ENCODE results near the gene DNAJC12. TPM values are rescaled to one million over a fixed set of nuclear protein-coding genes. Genes with fewer than 3 reads are reported as not detected.
"Not testable (repeated sequence)": the region's sequence is repeated elsewhere in the genome, so short reads cannot be mapped to it uniquely, and the experiment has no call there.

DNAJC12 gene
- total RNA-seq, 1 donor from 2014 or later: 4.5 TPM

DNA sequence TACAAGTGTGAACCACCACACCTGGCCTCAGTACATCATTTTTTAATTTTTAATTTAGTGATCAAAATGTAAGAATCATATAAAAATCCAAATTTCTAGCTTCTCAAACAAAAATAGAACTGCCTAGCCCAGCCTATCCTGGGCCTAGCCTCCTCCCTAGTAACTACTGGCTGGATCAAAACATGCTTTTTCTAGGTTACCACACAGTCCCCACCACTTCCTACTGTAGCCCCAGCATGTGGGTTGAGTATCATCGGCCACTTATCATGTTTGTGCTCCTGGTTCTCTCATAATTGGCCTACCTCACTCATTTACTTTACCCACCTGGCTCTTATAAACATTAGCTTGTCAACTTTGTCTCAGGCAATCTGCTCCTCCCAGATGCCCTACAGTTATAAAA, 52.9 kb downstream of the DNAJC12 start:
- Mint-ChIP-seq H3K4me3 (ENCODE audit: unreplicated experiment) (no peak overlapping the region), H3K27me3 (ENCODE audit: low read depth) (no peaks in the 10 kb centered on the region), H3K9me3 (ENCODE audit: low read depth) (no peaks in the 10 kb centered on the region), H3K36me3 (ENCODE audit: low read depth) (no peaks in the 10 kb centered on the region), H3K27ac (ENCODE audit: unreplicated experiment) (no peak overlapping the region), H3K4me1 (ENCODE audit: low read depth) (peaks cover 6% of the 10 kb centered on the region)
- TF ChIP-seq, protein P1, sequence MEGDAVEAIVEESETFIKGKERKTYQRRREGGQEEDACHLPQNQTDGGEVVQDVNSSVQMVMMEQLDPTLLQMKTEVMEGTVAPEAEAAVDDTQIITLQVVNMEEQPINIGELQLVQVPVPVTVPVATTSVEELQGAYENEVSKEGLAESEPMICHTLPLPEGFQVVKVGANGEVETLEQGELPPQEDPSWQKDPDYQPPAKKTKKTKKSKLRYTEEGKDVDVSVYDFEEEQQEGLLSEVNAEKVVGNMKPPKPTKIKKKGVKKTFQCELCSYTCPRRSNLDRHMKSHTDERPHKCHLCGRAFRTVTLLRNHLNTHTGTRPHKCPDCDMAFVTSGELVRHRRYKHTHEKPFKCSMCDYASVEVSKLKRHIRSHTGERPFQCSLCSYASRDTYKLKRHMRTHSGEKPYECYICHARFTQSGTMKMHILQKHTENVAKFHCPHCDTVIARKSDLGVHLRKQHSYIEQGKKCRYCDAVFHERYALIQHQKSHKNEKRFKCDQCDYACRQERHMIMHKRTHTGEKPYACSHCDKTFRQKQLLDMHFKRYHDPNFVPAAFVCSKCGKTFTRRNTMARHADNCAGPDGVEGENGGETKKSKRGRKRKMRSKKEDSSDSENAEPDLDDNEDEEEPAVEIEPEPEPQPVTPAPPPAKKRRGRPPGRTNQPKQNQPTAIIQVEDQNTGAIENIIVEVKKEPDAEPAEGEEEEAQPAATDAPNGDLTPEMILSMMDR (IDR thresholded peaks at IDR 0.05): no peak
- DNase-seq (ENCODE audit: low spot score): no peak

DNA sequence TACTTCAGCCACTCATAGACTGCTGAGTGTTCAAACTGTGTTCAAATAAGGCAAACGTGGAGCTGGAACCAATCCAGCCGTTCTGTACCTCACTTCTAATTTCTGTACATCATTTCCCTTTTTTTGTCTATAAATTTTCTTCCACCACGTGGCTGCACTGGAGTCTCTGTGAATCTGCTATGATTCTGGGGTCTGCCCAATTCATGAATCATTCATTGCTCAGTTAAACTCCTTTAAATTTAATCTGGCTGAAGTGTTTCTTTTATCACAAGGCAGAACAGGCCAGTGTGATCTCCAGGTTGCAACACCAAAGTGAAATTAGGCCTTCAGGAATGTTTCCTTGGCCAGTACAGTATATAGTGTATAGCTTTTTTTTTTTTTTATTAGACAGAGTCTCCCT, 53.5 kb downstream of the DNAJC12 start:
- H3K4me3 Mint-ChIP-seq (ENCODE audit: unreplicated experiment): no peak overlapping the region
- DNase-seq (ENCODE audit: low spot score): no peak
- no peaks in the 10 kb centered on the region for H3K9me3 Mint-ChIP-seq (ENCODE audit: low read depth)
- TF ChIP-seq, protein P1 (IDR thresholded peaks at IDR 0.05): no peak
- H3K4me1 Mint-ChIP-seq (ENCODE audit: low read depth): peaks cover 9% of the 10 kb centered on the region
- H3K27me3 Mint-ChIP-seq (ENCODE audit: low read depth): no peaks in the 10 kb centered on the region
- no peaks in the 10 kb centered on the region for H3K36me3 Mint-ChIP-seq (ENCODE audit: low read depth)
- no peak overlapping the region for H3K27ac Mint-ChIP-seq (ENCODE audit: unreplicated experiment)

DNA sequence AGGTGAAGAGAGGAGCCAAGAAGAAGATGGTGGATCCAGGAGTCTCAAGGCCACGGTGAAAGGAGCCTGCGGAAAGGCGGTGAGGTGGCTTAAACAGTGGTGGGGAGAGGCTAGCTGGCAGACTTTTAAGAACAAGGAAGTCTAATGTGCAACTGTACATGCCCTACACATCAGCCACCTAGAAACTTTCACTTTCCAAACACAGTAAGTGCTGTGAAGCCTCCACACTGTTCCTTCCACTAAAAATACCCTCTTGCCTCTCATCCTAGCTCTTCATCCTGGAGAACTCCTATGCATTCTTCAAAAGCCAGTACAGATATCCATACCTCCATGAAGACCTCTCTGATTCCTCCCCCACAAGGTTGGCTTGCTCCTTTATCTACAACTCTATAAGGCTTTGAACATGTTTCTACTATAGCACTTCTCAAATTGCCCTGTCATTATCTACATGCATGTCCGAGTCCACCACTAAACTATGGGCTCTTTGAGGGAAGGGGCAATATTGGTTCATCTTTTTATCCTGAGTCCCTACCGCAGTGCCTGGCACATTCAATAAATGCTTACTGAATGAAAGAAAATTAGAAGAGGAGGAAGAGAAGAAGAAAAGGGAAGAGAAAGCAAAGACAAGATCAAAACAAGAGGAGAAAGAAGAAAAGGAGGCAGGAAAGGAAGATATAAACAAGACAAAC, 54.2 kb downstream of the DNAJC12 start:
- Mint-ChIP-seq H3K4me1 (ENCODE audit: low read depth) (peaks cover 9% of the 10 kb centered on the region), H3K9me3 (ENCODE audit: low read depth) (no peaks in the 10 kb centered on the region), H3K27ac (ENCODE audit: unreplicated experiment) (no peak overlapping the region), H3K4me3 (ENCODE audit: unreplicated experiment) (no peak overlapping the region), H3K36me3 (ENCODE audit: low read depth) (no peaks in the 10 kb centered on the region), H3K27me3 (ENCODE audit: low read depth) (no peaks in the 10 kb centered on the region)
- TF ChIP-seq, protein P1 (IDR thresholded peaks at IDR 0.05): no peak
- no peak for DNase-seq (ENCODE audit: low spot score)

DNA sequence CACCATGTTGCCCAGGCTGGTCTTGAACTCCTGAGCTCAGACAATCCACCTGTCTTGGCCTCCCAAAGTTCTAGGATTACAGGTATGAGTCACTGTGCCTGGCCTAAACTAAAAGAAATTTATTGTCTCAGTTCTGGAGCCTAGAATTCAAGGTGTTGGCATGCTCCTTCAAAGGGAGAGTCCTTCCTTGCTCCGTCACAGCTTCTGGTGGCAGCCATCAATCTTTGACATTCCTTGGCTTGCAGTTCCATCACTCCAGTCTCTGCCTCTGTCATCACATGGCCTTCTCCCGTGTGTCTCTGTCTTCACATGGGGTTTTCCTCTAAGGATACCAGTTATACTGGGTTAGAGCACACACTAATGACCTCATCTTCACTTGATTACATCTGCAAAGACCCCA, 55.5 kb downstream of the DNAJC12 start:
- H3K9me3 Mint-ChIP-seq (ENCODE audit: low read depth): no peaks in the 10 kb centered on the region
- H3K4me3 Mint-ChIP-seq (ENCODE audit: unreplicated experiment): no peak overlapping the region
- peaks cover 7% of the 10 kb centered on the region for H3K4me1 Mint-ChIP-seq (ENCODE audit: low read depth)
- H3K36me3 Mint-ChIP-seq (ENCODE audit: low read depth): no peaks in the 10 kb centered on the region
- H3K27me3 Mint-ChIP-seq (ENCODE audit: low read depth): no peaks in the 10 kb centered on the region
- no peak overlapping the region for H3K27ac Mint-ChIP-seq (ENCODE audit: unreplicated experiment)
- TF ChIP-seq, protein P1 (IDR thresholded peaks at IDR 0.05): no peak
- no peak for DNase-seq (ENCODE audit: low spot score)

DNA sequence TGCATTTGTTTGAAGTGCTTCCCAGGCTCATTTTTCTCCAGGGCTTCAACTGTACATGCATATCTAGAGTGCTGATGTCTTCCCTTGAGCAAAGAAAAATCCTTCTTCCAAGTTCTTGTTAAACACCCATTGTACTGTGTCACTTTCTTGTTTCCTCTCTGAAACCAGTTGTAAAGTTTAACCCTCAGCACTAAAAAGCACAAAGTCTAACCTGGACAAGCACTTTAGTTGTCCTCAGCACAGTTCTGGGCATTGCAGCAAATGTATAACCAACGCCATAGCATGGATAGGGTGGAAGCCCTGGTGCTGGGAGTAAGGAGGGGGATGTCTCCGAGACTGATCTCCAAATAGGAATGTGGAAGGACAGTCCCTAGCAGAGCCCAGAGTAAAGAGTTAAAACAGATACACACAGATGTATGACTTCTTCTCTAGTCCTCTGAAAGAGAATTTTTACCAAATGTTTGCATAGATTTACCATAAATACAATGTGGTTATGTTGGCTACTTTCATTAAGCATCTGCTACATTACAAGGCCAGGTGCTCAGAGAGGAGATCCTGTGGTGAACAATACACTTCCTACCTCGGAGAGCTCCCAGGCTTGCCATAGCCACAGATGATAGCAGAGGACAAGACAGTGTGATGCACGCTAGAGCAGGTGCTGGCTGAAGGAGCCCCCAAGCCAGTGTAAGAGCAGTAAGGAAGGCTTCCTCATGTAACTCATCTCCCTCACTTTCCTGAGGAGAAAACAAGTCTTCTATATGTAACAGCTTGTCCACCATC, 57.0 kb downstream of the DNAJC12 start:
- Mint-ChIP-seq H3K27ac (ENCODE audit: unreplicated experiment) (no peak overlapping the region), H3K9me3 (ENCODE audit: low read depth) (no peaks in the 10 kb centered on the region), H3K4me3 (ENCODE audit: unreplicated experiment) (no peak overlapping the region), H3K27me3 (ENCODE audit: low read depth) (no peaks in the 10 kb centered on the region), H3K36me3 (ENCODE audit: low read depth) (no peaks in the 10 kb centered on the region), H3K4me1 (ENCODE audit: low read depth) (peaks cover 14% of the 10 kb centered on the region)
- TF ChIP-seq, protein P1 (IDR thresholded peaks at IDR 0.05): no peak
- no peak for DNase-seq (ENCODE audit: low spot score)

DNA sequence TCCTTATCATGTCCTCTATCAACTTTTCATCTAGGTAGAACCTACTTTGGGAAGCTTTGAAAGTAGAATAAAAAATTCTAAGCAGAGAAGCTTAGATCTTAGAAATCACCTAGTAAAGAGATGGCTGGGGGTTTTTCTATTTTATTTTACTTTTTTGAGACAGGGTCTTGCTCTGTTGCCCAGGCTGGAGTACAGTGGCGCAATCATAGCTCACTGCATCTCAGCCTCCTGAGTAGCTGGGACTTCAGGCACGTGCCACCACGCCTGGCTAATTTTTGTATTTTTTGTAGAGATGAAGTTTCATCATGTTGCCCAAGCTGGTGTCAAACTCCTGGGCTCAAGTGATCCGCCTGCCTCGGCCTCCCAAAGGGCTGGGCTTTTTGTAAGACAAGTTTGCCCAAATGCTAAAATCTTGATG, 57.8 kb downstream of the DNAJC12 start:
- not testable (repeated sequence) for H3K36me3 Mint-ChIP-seq (ENCODE audit: low read depth); DNase-seq (ENCODE audit: low spot score); H3K4me3 Mint-ChIP-seq (ENCODE audit: unreplicated experiment); H3K27ac Mint-ChIP-seq (ENCODE audit: unreplicated experiment); H3K27me3 Mint-ChIP-seq (ENCODE audit: low read depth); H3K9me3 Mint-ChIP-seq (ENCODE audit: low read depth)
- peaks cover 18% of the 10 kb centered on the region for H3K4me1 Mint-ChIP-seq (ENCODE audit: low read depth)
